ENCODE data around the gene GRM4.

The GRM4 gene

GRCh38 chr6:34092631-34093030, 53.3 kb downstream of the GRM4 start:
- no peak overlapping the region for H3K4me3 ChIP-seq (ENCODE audit: low read length)
- H3K9me3 ChIP-seq (ENCODE audit: control insufficient read depth, low read length): peaks cover 4% of the 10 kb centered on the region
- no peaks in the 10 kb centered on the region for H3K36me3 ChIP-seq (ENCODE audit: control insufficient read depth, insufficient read depth, low read length, severe bottlenecking)
- H3K27me3 ChIP-seq (replicated peaks; ENCODE audit: control insufficient read depth, insufficient read depth, low read length): peaks cover 73% of the 10 kb centered on the region
- no peaks in the 10 kb centered on the region for H3K4me1 ChIP-seq (ENCODE audit: control insufficient read depth, insufficient read depth, low read length)
- no peak for DNase-seq (ENCODE audit: low read depth)
- no peak overlapping the region for H3K9ac ChIP-seq (ENCODE audit: low read length)

- H3K4me3 ChIP-seq (ENCODE audit: low read length): no peak overlapping the region
- H3K27me3 ChIP-seq (replicated peaks; ENCODE audit: control insufficient read depth, insufficient read depth, low read length): peaks cover 64% of the 10 kb centered on the region
- H3K36me3 ChIP-seq (ENCODE audit: control insufficient read depth, insufficient read depth, low read length, severe bottlenecking): no peaks in the 10 kb centered on the region
- no peak overlapping the region for H3K9ac ChIP-seq (ENCODE audit: low read length)
- DNase-seq (ENCODE audit: low read depth): no peak
- no peaks in the 10 kb centered on the region for H3K4me1 ChIP-seq (ENCODE audit: control insufficient read depth, insufficient read depth, low read length)
- H3K9me3 ChIP-seq (ENCODE audit: control insufficient read depth, low read length): peaks cover 4% of the 10 kb centered on the region
Measured at GRCh38 chr6:34090935-34091334, 55.0 kb downstream of the GRM4 start.

GRCh38 chr6:34090529-34090928, 55.4 kb downstream of the GRM4 start:
- Histone ChIP-seq H3K36me3 (ENCODE audit: control insufficient read depth, insufficient read depth, low read length, severe bottlenecking) (no peaks in the 10 kb centered on the region), H3K27me3 (replicated peaks; ENCODE audit: control insufficient read depth, insufficient read depth, low read length) (peaks cover 63% of the 10 kb centered on the region), H3K9me3 (ENCODE audit: control insufficient read depth, low read length) (peaks cover 4% of the 10 kb centered on the region), H3K4me3 (ENCODE audit: low read length) (no peak overlapping the region), H3K9ac (ENCODE audit: low read length) (no peak overlapping the region), H3K4me1 (ENCODE audit: control insufficient read depth, insufficient read depth, low read length) (no peaks in the 10 kb centered on the region)
- DNase-seq (ENCODE audit: low read depth): no peak

- Histone ChIP-seq H3K9ac (ENCODE audit: low read length) (no peak overlapping the region), H3K36me3 (ENCODE audit: control insufficient read depth, insufficient read depth, low read length, severe bottlenecking) (no peaks in the 10 kb centered on the region), H3K27me3 (replicated peaks; ENCODE audit: control insufficient read depth, insufficient read depth, low read length) (peaks cover 62% of the 10 kb centered on the region), H3K4me1 (ENCODE audit: control insufficient read depth, insufficient read depth, low read length) (no peaks in the 10 kb centered on the region), H3K4me3 (ENCODE audit: low read length) (no peak overlapping the region), H3K9me3 (ENCODE audit: control insufficient read depth, low read length) (no peaks in the 10 kb centered on the region)
- no peak for DNase-seq (ENCODE audit: low read depth)
Measured at GRCh38 chr6:34086558-34086957, 59.3 kb downstream of the GRM4 start.

GRCh38 chr6:34085453-34086170, 60.3 kb downstream of the GRM4 start:
- H3K9ac ChIP-seq (ENCODE audit: low read length): no peak overlapping the region
- H3K4me3 ChIP-seq (ENCODE audit: low read length): no peak overlapping the region
- H3K9me3 ChIP-seq (ENCODE audit: control insufficient read depth, low read length): no peaks in the 10 kb centered on the region
- H3K36me3 ChIP-seq (ENCODE audit: control insufficient read depth, insufficient read depth, low read length, severe bottlenecking): no peaks in the 10 kb centered on the region
- H3K27me3 ChIP-seq (replicated peaks; ENCODE audit: control insufficient read depth, insufficient read depth, low read length): peaks cover 66% of the 10 kb centered on the region
- no peaks in the 10 kb centered on the region for H3K4me1 ChIP-seq (ENCODE audit: control insufficient read depth, insufficient read depth, low read length)
- DNase-seq (ENCODE audit: low read depth): no peak

- no peaks in the 10 kb centered on the region for H3K36me3 ChIP-seq (ENCODE audit: control insufficient read depth, insufficient read depth, low read length, severe bottlenecking)
- no peak for DNase-seq (ENCODE audit: low read depth)
- H3K27me3 ChIP-seq (replicated peaks; ENCODE audit: control insufficient read depth, insufficient read depth, low read length): peaks cover 66% of the 10 kb centered on the region
- H3K4me1 ChIP-seq (ENCODE audit: control insufficient read depth, insufficient read depth, low read length): no peaks in the 10 kb centered on the region
- no peaks in the 10 kb centered on the region for H3K9me3 ChIP-seq (ENCODE audit: control insufficient read depth, low read length)
- no peak overlapping the region for H3K4me3 ChIP-seq (ENCODE audit: low read length)
- no peak overlapping the region for H3K9ac ChIP-seq (ENCODE audit: low read length)
Measured at GRCh38 chr6:34084591-34085290, 61.1 kb downstream of the GRM4 start.

GRCh38 chr6:34082864-34083626, 62.8 kb downstream of the GRM4 start:
- no peaks in the 10 kb centered on the region for H3K4me1 ChIP-seq (ENCODE audit: control insufficient read depth, insufficient read depth, low read length)
- H3K9ac ChIP-seq (ENCODE audit: low read length): no peak overlapping the region
- H3K36me3 ChIP-seq (ENCODE audit: control insufficient read depth, insufficient read depth, low read length, severe bottlenecking): no peaks in the 10 kb centered on the region
- peaks cover 82% of the 10 kb centered on the region for H3K27me3 ChIP-seq (replicated peaks; ENCODE audit: control insufficient read depth, insufficient read depth, low read length)
- H3K9me3 ChIP-seq (ENCODE audit: control insufficient read depth, low read length): no peaks in the 10 kb centered on the region
- H3K4me3 ChIP-seq (ENCODE audit: low read length): no peak overlapping the region
- no peak for DNase-seq (ENCODE audit: low read depth)

- DNase-seq (ENCODE audit: low read depth): no peak
- Histone ChIP-seq H3K36me3 (ENCODE audit: control insufficient read depth, insufficient read depth, low read length, severe bottlenecking) (no peaks in the 10 kb centered on the region), H3K4me3 (ENCODE audit: low read length) (no peak overlapping the region), H3K9me3 (ENCODE audit: control insufficient read depth, low read length) (no peaks in the 10 kb centered on the region), H3K4me1 (ENCODE audit: control insufficient read depth, insufficient read depth, low read length) (no peaks in the 10 kb centered on the region), H3K27me3 (replicated peaks; ENCODE audit: control insufficient read depth, insufficient read depth, low read length) (peaks cover 89% of the 10 kb centered on the region), H3K9ac (ENCODE audit: low read length) (no peak overlapping the region)
Measured at GRCh38 chr6:34082348-34082747, 63.5 kb downstream of the GRM4 start.

GRCh38 chr6:34080357-34080756, 65.5 kb downstream of the GRM4 start:
- H3K9me3 ChIP-seq (ENCODE audit: control insufficient read depth, low read length): no peaks in the 10 kb centered on the region
- no peak overlapping the region for H3K9ac ChIP-seq (ENCODE audit: low read length)
- peaks cover 92% of the 10 kb centered on the region for H3K27me3 ChIP-seq (replicated peaks; ENCODE audit: control insufficient read depth, insufficient read depth, low read length)
- DNase-seq (ENCODE audit: low read depth): no peak
- H3K4me3 ChIP-seq (ENCODE audit: low read length): no peak overlapping the region
- H3K4me1 ChIP-seq (ENCODE audit: control insufficient read depth, insufficient read depth, low read length): no peaks in the 10 kb centered on the region
- H3K36me3 ChIP-seq (ENCODE audit: control insufficient read depth, insufficient read depth, low read length, severe bottlenecking): no peaks in the 10 kb centered on the region

GRCh38 chr6:34079899-34080298, 66.0 kb downstream of the GRM4 start:
- DNase-seq (ENCODE audit: low read depth): no peak
- no peak overlapping the region for H3K9ac ChIP-seq (ENCODE audit: low read length)
- no peaks in the 10 kb centered on the region for H3K9me3 ChIP-seq (ENCODE audit: control insufficient read depth, low read length)
- H3K27me3 ChIP-seq (replicated peaks; ENCODE audit: control insufficient read depth, insufficient read depth, low read length): peaks cover 92% of the 10 kb centered on the region
- no peaks in the 10 kb centered on the region for H3K36me3 ChIP-seq (ENCODE audit: control insufficient read depth, insufficient read depth, low read length, severe bottlenecking)
- H3K4me1 ChIP-seq (ENCODE audit: control insufficient read depth, insufficient read depth, low read length): no peaks in the 10 kb centered on the region
- H3K4me3 ChIP-seq (ENCODE audit: low read length): no peak overlapping the region

- H3K4me3 ChIP-seq (ENCODE audit: low read length): no peak overlapping the region
- no peaks in the 10 kb centered on the region for H3K36me3 ChIP-seq (ENCODE audit: control insufficient read depth, insufficient read depth, low read length, severe bottlenecking)
- no peak overlapping the region for H3K9ac ChIP-seq (ENCODE audit: low read length)
- H3K9me3 ChIP-seq (ENCODE audit: control insufficient read depth, low read length): no peaks in the 10 kb centered on the region
- H3K27me3 ChIP-seq (replicated peaks; ENCODE audit: control insufficient read depth, insufficient read depth, low read length): peaks cover 72% of the 10 kb centered on the region
- no peaks in the 10 kb centered on the region for H3K4me1 ChIP-seq (ENCODE audit: control insufficient read depth, insufficient read depth, low read length)
- no peak for DNase-seq (ENCODE audit: low read depth)
Measured at GRCh38 chr6:34075906-34076305, 70.0 kb downstream of the GRM4 start.

All from adipocyte (in vitro differentiated cells).